HepG2 (cell line): ENCODE measurements around the gene HDDC3. TPM values are rescaled to one million over a fixed set of nuclear protein-coding genes. Genes with fewer than 3 reads are reported as not detected.

Experiments used
- BRD4 ChIP-seq: sonication (generic); formaldehyde crosslinking; IDR thresholded peaks from 2 replicates; pipeline ENCODE4 v1.4.0; 2020; ENCODE audit warnings: missing genetic modification reagents
- DNMT3B ChIP-seq: conservative IDR thresholded peaks from 2 replicates; pipeline ENCODE4 v1.6.1; 2016; ENCODE audit warnings: missing biosample characterization, control low read depth
- IKZF5 ChIP-seq: IDR thresholded peaks from 2 replicates; pipeline ENCODE4 v1.6.1; 2018; ENCODE audit warnings: missing genetic modification reagents, mild to moderate bottlenecking, missing compliant biosample characterization
- KDM1A ChIP-seq: IDR thresholded peaks from 2 replicates; pipeline ENCODE4 v1.6.1; 2016; ENCODE audit warnings: missing compliant biosample characterization
- MAFF ChIP-seq: IDR thresholded peaks from 2 replicates; pipeline ENCODE4 v1.6.1; 2011; ENCODE audit warnings: low read depth, low read length, improper control_type of control experiment
- MXD1 ChIP-seq: sonication (generic); formaldehyde crosslinking; IDR thresholded peaks from 2 replicates; pipeline ENCODE4 v1.4.0; 2020; ENCODE audit warnings: mild to moderate bottlenecking, missing genetic modification reagents
- PHF20 ChIP-seq: sonication (generic); formaldehyde crosslinking; IDR thresholded peaks from 2 replicates; pipeline ENCODE4 v1.5.0; 2020; ENCODE audit warnings: mild to moderate bottlenecking, missing genetic modification reagents
- SALL1 ChIP-seq: sonication (generic); formaldehyde crosslinking; IDR thresholded peaks from 2 replicates; pipeline ENCODE4 v1.8.0; 2022; ENCODE audit warnings: mild to moderate bottlenecking, missing genetic modification reagents
- SATB2 ChIP-seq: sonication (generic); formaldehyde crosslinking; IDR thresholded peaks from 2 replicates; pipeline ENCODE4 v1.5.0; 2020; ENCODE audit warnings: missing genetic modification reagents
- SRSF4 ChIP-seq: fragments of 200-400 bp; formaldehyde crosslinking; IDR thresholded peaks from one replicate; pipeline ENCODE4 v1.6.1; 2018; ENCODE audit warnings: mild to moderate bottlenecking, low read depth, low read length, moderate library complexity; ENCODE audit not compliant: poor library complexity, severe bottlenecking
- THYN1 ChIP-seq: sonication (generic); formaldehyde crosslinking; IDR thresholded peaks from 2 replicates; pipeline ENCODE4 v1.8.1; 2023; ENCODE audit warnings: low read depth, mild to moderate bottlenecking, moderate library complexity, missing genetic modification reagents, borderline replicate concordance
- TOE1 ChIP-seq: sonication (generic); formaldehyde crosslinking; IDR thresholded peaks from 2 replicates; pipeline ENCODE4 v1.4.0; 2020; ENCODE audit warnings: mild to moderate bottlenecking, missing genetic modification reagents
- ZNF17 ChIP-seq: sonication (generic); formaldehyde crosslinking; IDR thresholded peaks from 2 replicates; pipeline ENCODE4 v1.5.0; 2020; ENCODE audit warnings: mild to moderate bottlenecking, missing genetic modification reagents
- ZNF280B ChIP-seq: sonication (generic); formaldehyde crosslinking; IDR thresholded peaks from 2 replicates; pipeline ENCODE4 v1.5.0; 2020; ENCODE audit warnings: missing genetic modification reagents, mild to moderate bottlenecking, borderline replicate concordance
- ZNF318 ChIP-seq: sonication (generic); formaldehyde crosslinking; IDR thresholded peaks from 2 replicates; pipeline ENCODE4 v1.4.0; 2020; ENCODE audit warnings: mild to moderate bottlenecking, missing genetic modification reagents
- ZNF343 ChIP-seq: sonication (generic); formaldehyde crosslinking; IDR thresholded peaks from 2 replicates; pipeline ENCODE4 v1.4.0; 2020; ENCODE audit warnings: mild to moderate bottlenecking, missing genetic modification reagents
- ZNF629 ChIP-seq: sonication (generic); formaldehyde crosslinking; conservative IDR thresholded peaks from 2 replicates; pipeline ENCODE4 v1.5.0; 2020; ENCODE audit warnings: missing genetic modification reagents
- ZSCAN21 ChIP-seq: sonication (generic); formaldehyde crosslinking; IDR thresholded peaks from 2 replicates; pipeline ENCODE4 v1.8.0; 2022; ENCODE audit warnings: mild to moderate bottlenecking, missing genetic modification reagents, moderate library complexity, borderline replicate concordance
- polyA plus RNA-seq, 8 experiments: library from polyadenylated mRNA; depleted of rRNA in 3 of 8; stranded (reverse) in 7 of 8; unstranded in 1 of 8; fragments of >200 nt; fragmentation: Illumina TruSeq in 4 of 8; extraction: Trizol in 4 of 8; gene quantifications; 2 replicates each; pipeline versions ENCODE4 v1.2.1 to v1.2.3, GENCODE V29; 2011 to 2016; ENCODE audit warnings: low read depth in 4 of 8, missing spikeins in 1 of 8, mixed read lengths in 1 of 8; ENCODE audit not compliant: insufficient read depth in 1 of 8
- total RNA-seq, 5 experiments: library from RNA; depleted of rRNA; stranded (reverse); fragments of >200 nt; fragmentation: Illumina TruSeq; extraction: Trizol; gene quantifications; 2 replicates each; pipeline ENCODE4 v1.2.3, GENCODE V29; 2016; ENCODE audit warnings: low read depth in 1 of 5

HDDC3 gene
- total and polyA plus RNA-seq, 2 of the 13 experiments (the other 11 are each of a cell fraction or from before 2014, with no cell fraction given): 18.7 to 28.3 TPM

GRCh38 chr15:90934949-90935751 lies 2.8 kb upstream of the HDDC3 start, which contains the start of gene UNC45A (continued):
- TF ChIP-seq IKZF5 (peak; percentile 62), PHF20 (CRISPR knock-in tag) (no peak), ZNF343 (CRISPR knock-in tag) (no peak), ZNF629 (CRISPR knock-in tag) (no peak), DNMT3B (no peak), TOE1 (CRISPR knock-in tag) (no peak), SRSF4 (no peak), SALL1 (CRISPR knock-in tag) (peak; percentile 24; the same call in 1 of the 2 replicates), THYN1 (CRISPR knock-in tag) (no peak), ZNF17 (CRISPR knock-in tag) (no peak), BRD4 (CRISPR knock-in tag) (no peak), MAFF (no peak), ZNF318 (CRISPR knock-in tag) (peak; percentile 17; the same call in 1 of the 2 replicates), ZNF280B (CRISPR knock-in tag) (peak; percentile 58; the same call in 1 of the 2 replicates), MXD1 (CRISPR knock-in tag) (0 out of 2 replicates have a peak, but pooled peaks have one; percentile 38), KDM1A (CRISPR knock-in tag) (no peak), SATB2 (no peak), ZSCAN21 (CRISPR knock-in tag) (no peak)
